ENCODE results near the gene STT3B.

- no peak for TF ChIP-seq CTCF (IDR thresholded peaks at IDR 0.05)
- no peak for TF ChIP-seq POLR2A (IDR thresholded peaks at IDR 0.05)
These were observed 29.3 kb upstream of the STT3B start for GRCh38 chr3:31503456-31503855.
